Stimulated activated CD4-positive, alpha-beta T cell treated with anti-CD3 and anti-CD28 coated beads, Interleukin-12 subunit alpha, Interleukin-12 subunit beta, amount 100 ng/mL, for 24 hours (primary cell): ENCODE data around the gene RAMP1.

Experiments used
- DNase-seq, 2 experiments: peaks; one replicate each; pipeline ENCODE4 v3.0.0-alpha.2; 2020; ENCODE audit warnings: low read depth in 2 of 2

RAMP1 gene

DNA sequence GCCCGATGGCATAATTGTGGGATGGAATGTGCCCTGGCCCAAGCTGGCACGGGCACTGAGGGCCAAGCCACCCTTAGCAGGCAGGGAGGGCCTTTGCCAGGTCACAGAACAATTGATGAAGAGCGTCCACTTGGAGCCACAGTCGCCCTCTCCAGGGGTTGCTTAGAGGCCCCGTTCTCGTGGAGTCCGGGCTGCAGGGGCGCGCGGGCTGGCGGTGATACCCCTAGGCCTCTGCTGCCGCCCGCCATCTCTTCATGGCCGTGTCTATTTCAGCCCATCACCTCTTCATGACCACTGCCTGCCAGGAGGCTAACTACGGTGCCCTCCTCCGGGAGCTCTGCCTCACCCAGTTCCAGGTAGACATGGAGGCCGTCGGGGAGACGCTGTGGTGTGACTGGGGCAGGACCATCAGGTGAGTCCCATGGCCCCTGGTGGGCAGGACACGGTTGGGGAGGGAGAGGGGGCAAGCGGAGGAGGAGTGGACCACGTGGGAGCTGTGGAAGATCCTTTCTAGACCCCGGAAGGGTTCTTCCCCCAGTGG, 17.6 kb downstream of the RAMP1 start:
- DNase-seq, result no peak

DNA sequence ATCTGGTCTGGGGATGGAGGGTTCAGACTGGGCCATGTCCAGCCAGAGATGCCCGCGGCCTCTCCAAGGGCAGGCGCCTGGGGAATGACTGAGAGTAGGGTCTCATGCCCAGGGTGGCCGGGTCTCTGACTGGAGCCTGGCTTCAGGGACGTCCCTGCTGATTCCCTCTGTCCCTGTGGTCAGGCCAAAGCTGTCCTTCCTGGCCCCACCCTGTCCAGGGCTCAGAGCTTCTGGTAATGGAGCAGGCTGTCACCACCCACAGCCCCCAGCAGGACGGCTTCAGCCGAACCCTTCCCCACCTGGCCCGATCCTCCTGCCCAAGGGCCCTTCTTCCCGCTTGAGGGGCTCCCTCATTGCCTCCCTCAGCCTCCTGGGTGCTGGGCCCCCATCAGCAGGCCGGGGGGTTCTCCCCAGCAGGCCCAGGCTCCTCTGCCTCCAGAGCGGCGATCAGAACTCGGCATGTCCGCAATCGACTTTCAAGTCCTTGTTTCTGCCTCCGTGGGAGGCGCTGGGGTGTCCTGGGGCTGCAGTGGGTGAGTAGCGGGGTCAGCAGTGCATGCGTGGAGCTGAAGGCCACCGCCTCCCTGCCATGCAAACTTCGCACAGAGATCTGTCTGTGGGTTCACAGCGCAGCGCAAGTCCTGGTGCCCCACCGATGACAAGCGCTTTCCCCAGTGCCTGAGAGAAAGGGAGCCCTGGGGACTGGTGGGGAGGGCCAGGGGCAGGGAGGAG, 18.3 kb downstream of the RAMP1 start:
- DNase-seq, result no peak

DNA sequence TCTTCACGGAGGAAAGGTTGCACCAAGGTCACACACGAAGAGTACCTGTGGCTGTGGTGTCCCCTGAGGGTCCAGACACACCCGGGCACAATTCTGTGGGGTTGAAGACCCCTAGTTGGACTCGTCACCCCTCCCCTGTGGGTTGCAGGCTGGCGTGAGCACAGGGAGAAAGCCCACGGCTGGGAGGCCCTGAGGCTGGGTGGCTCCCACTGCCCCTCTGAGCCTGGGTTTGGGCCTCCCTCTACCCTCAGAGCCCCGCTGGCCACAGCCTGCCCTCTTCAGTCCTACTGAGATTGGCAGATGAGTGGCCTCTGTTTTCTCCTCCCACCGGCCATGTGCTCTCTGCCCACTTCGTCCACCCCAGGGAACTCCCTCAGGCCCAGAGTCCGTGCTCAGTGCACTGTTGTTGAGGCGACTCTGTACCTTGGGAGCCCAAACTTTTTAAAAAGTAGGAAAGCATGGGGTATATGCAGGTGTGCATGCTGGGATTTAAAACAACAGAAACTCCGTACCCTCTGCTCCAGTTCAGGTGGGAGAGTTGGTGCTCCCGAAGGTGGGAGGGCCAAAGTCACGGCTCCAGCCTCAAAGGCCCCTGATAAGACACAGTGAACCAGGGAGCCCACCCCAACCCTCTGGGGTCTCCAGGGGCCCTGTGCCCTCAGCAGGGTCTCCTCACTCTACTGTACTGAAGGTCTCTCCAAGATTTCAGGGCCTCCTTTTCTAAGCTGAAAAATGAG, 19.1 kb downstream of the RAMP1 start:
- no peak for DNase-seq

GRCh38 chr2:237879058-237879430, 19.6 kb downstream of the RAMP1 start:
- DNase-seq, result no peak

DNA sequence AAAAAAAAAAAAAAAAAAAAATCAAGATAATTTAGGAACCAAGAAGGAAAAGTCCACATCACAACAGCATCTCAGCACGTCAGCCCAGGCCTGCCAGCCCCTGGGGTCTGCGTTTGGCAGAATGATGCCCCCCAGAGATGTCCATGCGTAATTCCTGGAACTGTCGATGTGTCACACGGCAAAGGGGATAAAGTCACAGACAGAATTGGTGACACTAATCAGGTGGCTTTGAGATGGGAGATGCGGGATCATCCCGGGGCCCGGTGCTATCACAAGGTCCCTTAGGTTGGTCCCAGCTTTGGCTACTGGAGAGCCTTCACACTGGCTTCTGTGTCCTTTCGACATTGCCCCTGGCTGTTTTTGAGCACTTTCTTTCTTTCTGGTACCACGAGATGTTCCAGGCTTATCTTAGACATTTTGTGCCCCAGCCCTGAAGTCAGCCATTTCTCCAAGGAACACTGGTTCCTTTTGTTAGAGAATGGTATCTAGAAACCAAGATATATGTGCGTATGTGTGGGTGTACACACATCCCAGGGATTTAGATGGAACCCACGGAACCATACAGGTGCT, 20.7 kb downstream of the RAMP1 start:
- DNase-seq, result no peak

GRCh38 chr2:237882510-237883481, 23.4 kb downstream of the RAMP1 start:
- DNase-seq, result no peak

- DNase-seq, result no peak
These were observed 24.6 kb downstream of the RAMP1 start for GRCh38 chr2:237883951-237884446.

GRCh38 chr2:237884681-237885080, 25.3 kb downstream of the RAMP1 start:
- no peak for DNase-seq

DNA sequence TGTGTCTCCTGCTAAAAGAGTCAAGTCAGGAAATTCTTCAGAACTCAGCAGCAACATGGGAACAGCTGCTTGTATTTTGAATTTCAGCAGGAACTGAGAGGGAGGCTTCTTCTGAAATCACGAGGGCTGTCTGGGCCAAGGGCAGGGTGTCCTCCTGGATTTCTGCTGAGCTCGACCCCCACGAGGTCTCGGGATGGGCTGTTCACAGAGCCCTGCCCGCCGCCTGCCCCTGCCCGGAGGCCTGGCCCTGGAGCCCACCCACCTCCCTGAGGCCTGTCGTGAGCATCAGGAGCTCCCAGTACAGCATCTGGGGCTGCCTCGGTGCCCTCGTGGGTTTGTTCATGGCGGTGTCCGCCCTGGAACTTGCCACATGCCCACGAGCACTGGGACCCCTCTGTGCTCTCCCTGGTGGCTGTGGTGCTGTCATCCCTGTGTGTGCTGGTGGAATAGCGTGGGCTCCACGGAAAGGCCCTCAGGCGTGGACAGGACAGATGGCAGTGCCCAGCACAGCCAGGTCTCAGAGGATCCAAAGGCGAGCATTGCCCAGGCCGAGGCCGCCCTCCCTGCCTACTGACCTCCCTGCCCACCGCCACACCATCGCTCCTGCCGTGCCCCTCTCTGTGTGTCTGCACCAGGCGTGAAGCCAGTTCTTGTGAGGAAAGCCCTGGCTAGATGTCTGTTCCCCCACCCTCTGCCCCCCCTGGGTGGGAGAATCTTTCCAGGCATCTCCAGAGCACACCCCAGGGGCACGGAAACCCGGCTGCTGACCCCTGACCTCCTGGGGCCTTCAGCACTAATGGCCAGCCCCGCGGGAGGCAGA, 25.9 kb downstream of the RAMP1 start:
- no peak for DNase-seq

- no peak for DNase-seq
These were observed 26.7 kb downstream of the RAMP1 start for GRCh38 chr2:237885931-237886684.

DNA sequence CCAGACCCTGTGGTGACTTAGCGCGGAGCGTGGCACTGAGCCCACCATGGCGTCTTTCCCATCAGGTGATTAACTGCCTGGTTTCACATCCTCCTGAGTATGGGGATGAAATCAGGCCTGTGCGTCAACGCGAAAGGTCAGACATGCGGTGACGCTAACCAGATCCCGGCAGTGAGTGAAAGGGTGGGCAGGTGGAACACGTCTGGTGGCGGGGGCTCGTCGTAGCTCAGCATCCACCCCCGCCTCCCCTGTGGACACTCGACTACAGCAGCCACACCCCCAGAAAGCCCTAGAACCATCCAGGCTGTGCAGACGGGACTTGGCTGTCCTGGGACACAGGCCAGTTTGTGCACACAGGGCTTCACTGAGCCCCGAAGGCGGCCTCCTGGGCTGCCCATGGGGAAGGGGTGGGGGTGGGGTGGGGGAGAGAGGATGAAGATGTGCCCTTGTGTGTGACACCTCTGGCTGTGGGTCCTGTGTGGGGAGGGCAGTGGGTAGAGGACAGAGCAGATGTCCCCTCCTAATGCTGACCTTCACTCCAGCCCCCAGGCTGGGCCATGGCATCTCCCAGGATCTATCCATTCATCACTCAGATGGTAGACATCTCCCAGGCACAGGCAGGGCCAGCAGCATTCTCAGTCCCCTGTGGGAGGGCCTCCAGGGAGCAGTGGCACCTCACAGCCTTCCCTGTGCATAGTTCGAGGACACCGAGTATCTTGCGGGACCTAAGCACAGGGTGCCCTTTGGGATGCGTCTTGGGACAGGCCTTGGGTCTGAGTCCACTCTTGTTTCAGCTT, 27.5 kb downstream of the RAMP1 start:
- DNase-seq, result no peak

DNA sequence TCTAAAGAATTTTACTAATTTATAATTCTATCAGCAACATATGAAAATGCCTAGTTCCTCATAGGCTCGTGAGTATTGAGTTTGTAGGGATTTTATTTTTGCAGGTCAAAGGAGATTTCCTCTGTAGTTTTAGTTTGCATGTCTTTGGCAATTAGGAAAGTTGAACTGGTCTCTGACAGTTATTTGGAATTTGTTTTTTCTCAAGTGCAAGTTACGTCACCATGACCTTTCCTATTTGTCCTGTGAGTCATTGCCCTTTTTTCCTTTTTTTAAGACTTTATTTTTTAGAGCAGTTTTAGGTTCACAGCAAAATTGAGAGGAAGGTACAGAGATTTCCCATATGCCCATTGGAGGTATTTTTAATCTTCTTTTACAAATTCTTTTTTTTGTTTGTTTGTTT, 29.0 kb downstream of the RAMP1 start:
- DNase-seq, result no peak

- no peak for DNase-seq
These were observed 29.6 kb downstream of the RAMP1 start for GRCh38 chr2:237889016-237889415.

- no peak for DNase-seq
These were observed 30.4 kb downstream of the RAMP1 start for GRCh38 chr2:237889811-237890210.

DNA sequence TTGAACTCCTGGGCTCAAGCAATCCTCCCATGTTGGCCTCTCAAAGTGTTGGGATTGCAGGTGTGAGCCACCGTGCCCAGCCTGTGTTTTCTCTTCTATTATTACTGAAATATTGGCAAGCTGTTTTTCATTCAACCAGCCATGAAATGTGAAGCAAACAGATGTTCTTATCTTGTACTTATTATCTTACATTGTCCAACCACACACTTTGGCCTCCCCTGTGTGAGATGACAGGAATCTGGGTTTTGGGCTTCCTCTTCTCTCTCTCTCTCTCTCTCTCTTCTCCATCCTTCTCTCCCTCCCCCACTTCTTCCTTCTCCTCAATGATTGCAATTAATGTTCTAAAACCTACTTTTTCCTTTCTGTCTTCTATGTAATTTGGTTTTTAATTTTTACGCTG, 33.1 kb downstream of the RAMP1 start:
- no peak for DNase-seq

GRCh38 chr2:237892984-237893595, 33.7 kb downstream of the RAMP1 start:
- no peak for DNase-seq

- no peak for DNase-seq
These were observed 35.1 kb downstream of the RAMP1 start for GRCh38 chr2:237894396-237894979.

DNA sequence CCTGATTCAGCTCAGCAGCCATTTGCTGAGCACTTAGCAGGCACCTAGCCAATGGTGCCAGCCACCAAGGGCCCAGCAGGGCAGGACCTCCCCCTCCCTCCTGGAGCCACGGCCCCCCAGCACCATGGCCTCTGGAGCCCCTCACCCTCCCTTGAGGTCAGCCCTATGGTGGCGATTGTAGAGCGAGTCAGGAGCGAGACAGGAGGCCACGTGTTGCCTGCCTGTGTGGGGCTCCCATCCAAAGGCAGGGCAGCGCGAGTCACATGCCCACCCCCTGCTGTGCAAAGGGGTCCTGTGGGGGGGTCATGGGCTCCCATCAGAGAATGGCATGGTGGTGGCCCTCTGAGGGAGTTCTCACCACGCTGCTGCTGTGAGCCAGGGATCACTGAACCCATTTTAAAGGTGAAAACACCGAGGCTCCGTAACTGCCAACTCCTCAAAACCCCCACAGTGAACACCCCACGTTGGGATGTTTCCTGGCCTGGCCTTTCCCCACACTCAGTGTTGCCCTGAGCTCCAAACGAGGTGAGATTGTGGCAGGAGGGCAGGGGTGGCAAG, 35.6 kb downstream of the RAMP1 start:
- no peak for DNase-seq
